Measurements from ENCODE around the gene SZT2.
A peak's percentile ranks its signal among the peaks of the same experiment; 100 is the strongest.

The SZT2 gene

GRCh38 chr1:43441166-43441893 is 51.6 kb downstream of the SZT2 start:
- no peak for TF ChIP-seq POLR2A (IDR thresholded peaks at IDR 0.05; ENCODE audit: low read depth, low read length)
- no peak for DNase-seq (ENCODE audit: insufficient read length, low spot score)
- FAIRE-seq = no peak

GRCh38 chr1:43441894-43442637 is 52.4 kb downstream of the SZT2 start:
- DNase-seq (ENCODE audit: insufficient read length, low spot score) (no peak), FAIRE-seq (no peak)
- TF ChIP-seq POLR2A (IDR thresholded peaks at IDR 0.05; ENCODE audit: low read depth, low read length) = no peak

GRCh38 chr1:43442756-43443155 is 53.1 kb downstream of the SZT2 start:
- TF ChIP-seq POLR2A (IDR thresholded peaks at IDR 0.05; ENCODE audit: low read depth, low read length) = no peak
- FAIRE-seq = no peak
- DNase-seq (ENCODE audit: insufficient read length, low spot score) = no peak

- no peak for TF ChIP-seq POLR2A (IDR thresholded peaks at IDR 0.05; ENCODE audit: low read depth, low read length)
- DNase-seq (ENCODE audit: insufficient read length, low spot score) = no peak
- FAIRE-seq = no peak
These were observed 53.7 kb downstream of the SZT2 start for GRCh38 chr1:43443197-43443946.

- no peak for TF ChIP-seq POLR2A (IDR thresholded peaks at IDR 0.05; ENCODE audit: low read depth, low read length)
- FAIRE-seq = no peak
- no peak for DNase-seq (ENCODE audit: insufficient read length, low spot score)
These were observed 54.6 kb downstream of the SZT2 start for GRCh38 chr1:43444151-43444828.

- no peak for TF ChIP-seq POLR2A (IDR thresholded peaks at IDR 0.05; ENCODE audit: low read depth, low read length)
- DNase-seq (ENCODE audit: insufficient read length, low spot score) = no peak
- FAIRE-seq = no peak
These were observed 55.1 kb downstream of the SZT2 start for GRCh38 chr1:43444836-43445235.

- FAIRE-seq (no peak), DNase-seq (ENCODE audit: insufficient read length, low spot score) (no peak)
- no peak for TF ChIP-seq POLR2A (IDR thresholded peaks at IDR 0.05; ENCODE audit: low read depth, low read length)
These were observed 56.1 kb downstream of the SZT2 start for GRCh38 chr1:43445606-43446387.

GRCh38 chr1:43446388-43446740 is 56.7 kb downstream of the SZT2 start:
- no peak for DNase-seq (ENCODE audit: insufficient read length, low spot score)
- FAIRE-seq = no peak
- no peak for TF ChIP-seq POLR2A (IDR thresholded peaks at IDR 0.05; ENCODE audit: low read depth, low read length)

- 0 out of 2 replicates have a peak, but pooled peaks have one; percentile 1 for TF ChIP-seq POLR2A (IDR thresholded peaks at IDR 0.05; ENCODE audit: low read depth, low read length)
- DNase-seq (ENCODE audit: insufficient read length, low spot score) (no peak), FAIRE-seq (no peak)
These were observed 57.5 kb downstream of the SZT2 start for GRCh38 chr1:43446881-43447835.

GRCh38 chr1:43447891-43448708 is 58.4 kb downstream of the SZT2 start:
- FAIRE-seq (no peak), DNase-seq (ENCODE audit: insufficient read length, low spot score) (no peak)
- no peak for TF ChIP-seq POLR2A (IDR thresholded peaks at IDR 0.05; ENCODE audit: low read depth, low read length)

GRCh38 chr1:43448955-43449707 is 59.4 kb downstream of the SZT2 start:
- FAIRE-seq = no peak
- DNase-seq (ENCODE audit: insufficient read length, low spot score) = no peak
- no peak for TF ChIP-seq POLR2A (IDR thresholded peaks at IDR 0.05; ENCODE audit: low read depth, low read length)

Measured in H54 (cell line).